Neutrophil (primary cell): Measurements from ENCODE around the gene SAMSN1.

Experiments used
- H3K27ac ChIP-seq: fragments of 200-600 bp; sonication (generic); 2 replicates; pipeline ENCODE4 v1.5.1; 2016; ENCODE audit warnings: mild to moderate bottlenecking, moderate library complexity
- H3K27me3 ChIP-seq: fragments of 200-600 bp; sonication (generic); 2 replicates; pipeline ENCODE4 v1.6.0; 2016; ENCODE audit warnings: mild to moderate bottlenecking
- H3K36me3 ChIP-seq: fragments of 200-600 bp; sonication (generic); 2 replicates; pipeline ENCODE4 v1.5.1; 2017
- H3K4me1 ChIP-seq, 2 experiments: fragments of 200-600 bp in 1 of 2; sonication (generic) in 1 of 2; 1 replicate in 1 of 2; 2 replicates in 1 of 2; pipeline versions ENCODE4 v1.5.1 to v1.6.1; 2013 to 2016; ENCODE audit warnings: low read depth in 1 of 2, low read length in 1 of 2, mild to moderate bottlenecking in 1 of 2, moderate library complexity in 1 of 2; ENCODE audit not compliant: control insufficient read depth in 1 of 2, insufficient read depth in 1 of 2
- H3K4me3 ChIP-seq, 2 experiments: fragments of 200-600 bp in 1 of 2; sonication (generic) in 1 of 2; 1 replicate in 1 of 2; 2 replicates in 1 of 2; pipeline ENCODE4 v1.5.1; 2013 to 2016; ENCODE audit warnings: low read depth in 1 of 2, low read length in 1 of 2, mild to moderate bottlenecking in 1 of 2, moderate library complexity in 1 of 2
- H3K9me3 ChIP-seq: fragments of 200-600 bp; sonication (generic); 2 replicates; pipeline ENCODE4 v1.5.1; 2016
- CTCF ChIP-seq: fragments of 200-600 bp; sonication (generic); IDR thresholded peaks from 2 replicates; pipeline ENCODE4 v1.5.1; 2016; ENCODE audit warnings: antibody characterized with exemption

SAMSN1 gene

DNA sequence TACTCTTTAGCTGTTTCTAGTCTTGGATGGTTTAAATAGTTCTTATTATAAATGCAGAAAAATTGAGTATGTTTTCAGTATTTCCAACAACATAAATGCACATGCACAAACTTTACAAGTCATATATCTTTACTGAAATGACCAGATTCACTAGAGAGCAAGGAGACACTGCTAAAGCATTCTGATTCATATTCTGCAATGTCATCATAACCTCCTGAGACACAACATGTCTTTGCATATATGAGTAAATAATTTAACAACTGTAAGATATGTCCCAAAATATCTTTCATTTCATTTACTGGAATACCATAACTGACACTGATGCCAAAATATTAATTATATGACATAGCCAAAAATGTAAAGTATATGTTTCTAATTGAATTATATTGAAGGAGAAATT lies 16.8 kb upstream of the SAMSN1 start:
- Histone ChIP-seq H3K27me3 (no peaks in the 10 kb centered on the region), H3K9me3 (no peaks in the 10 kb centered on the region), H3K27ac (no peak overlapping the region), H3K4me3 (no peak overlapping the region), H3K4me1 (peaks cover 32% of the 10 kb centered on the region in 2 experiments), H3K36me3 (no peaks in the 10 kb centered on the region)
- TF ChIP-seq CTCF = no peak

DNA sequence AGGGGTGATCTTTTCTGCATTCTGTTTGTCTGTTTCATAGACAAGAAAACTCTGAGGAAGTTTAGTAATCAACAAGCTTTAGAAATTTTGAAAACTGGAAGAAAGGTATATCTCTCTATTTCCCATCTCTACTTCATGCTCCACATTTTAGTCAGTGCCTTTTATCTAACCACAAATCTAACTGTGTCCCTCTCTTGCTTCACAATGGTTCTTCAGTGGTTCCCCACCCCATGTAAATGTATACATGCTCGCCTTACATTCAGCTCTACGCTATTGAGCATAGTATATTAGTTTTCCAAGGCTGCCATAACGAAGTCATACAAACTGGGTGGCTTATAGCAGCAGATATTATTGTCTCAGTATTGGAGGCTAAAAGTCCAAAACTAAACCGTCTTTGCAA lies 14.4 kb upstream of the SAMSN1 start:
- peak overlapping the region; percentile 11 for H3K27ac ChIP-seq
- TF ChIP-seq CTCF = no peak
- no peaks in the 10 kb centered on the region for H3K9me3 ChIP-seq
- no peaks in the 10 kb centered on the region for H3K36me3 ChIP-seq
- H3K4me1 ChIP-seq = peaks cover 17 to 21% of the 10 kb centered on the region in 2 experiments
- H3K4me3 ChIP-seq = no peak overlapping the region
- no peaks in the 10 kb centered on the region for H3K27me3 ChIP-seq

- H3K27me3 ChIP-seq = no peaks in the 10 kb centered on the region
- peak overlapping the region; percentile 11 for H3K27ac ChIP-seq
- H3K9me3 ChIP-seq = no peaks in the 10 kb centered on the region
- H3K36me3 ChIP-seq = no peaks in the 10 kb centered on the region
- no peak for TF ChIP-seq CTCF
- peaks cover 17 to 21% of the 10 kb centered on the region in 2 experiments for H3K4me1 ChIP-seq
- no peak overlapping the region for H3K4me3 ChIP-seq
These were observed 14.0 kb upstream of the SAMSN1 start for GRCh38 chr21:14560139-14560538.

DNA sequence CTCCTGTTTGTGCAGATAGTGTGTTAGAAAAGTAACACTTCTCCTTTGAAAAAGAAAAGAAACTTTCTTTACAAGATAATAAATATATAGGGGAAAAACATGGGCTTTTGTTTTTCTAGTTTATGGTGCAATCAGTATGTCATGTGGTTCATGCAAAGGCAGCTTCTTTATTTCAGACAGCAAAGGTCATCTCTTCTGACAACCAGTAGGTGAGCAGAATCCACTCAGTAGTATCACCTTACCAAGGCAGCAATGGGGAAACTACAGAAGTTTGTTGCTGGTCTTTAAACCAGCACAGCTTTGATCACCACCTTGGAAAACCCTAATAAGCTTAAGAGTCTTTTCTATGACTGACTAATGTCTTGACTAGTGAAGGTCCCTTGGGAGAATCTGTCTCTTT lies 13.0 kb upstream of the SAMSN1 start:
- Histone ChIP-seq H3K27me3 (no peaks in the 10 kb centered on the region), H3K4me1 (peaks cover 17 to 21% of the 10 kb centered on the region in 2 experiments), H3K4me3 (no peak overlapping the region), H3K36me3 (no peaks in the 10 kb centered on the region), H3K27ac (peak overlapping the region; percentile 41), H3K9me3 (no peaks in the 10 kb centered on the region)
- TF ChIP-seq CTCF = no peak

DNA sequence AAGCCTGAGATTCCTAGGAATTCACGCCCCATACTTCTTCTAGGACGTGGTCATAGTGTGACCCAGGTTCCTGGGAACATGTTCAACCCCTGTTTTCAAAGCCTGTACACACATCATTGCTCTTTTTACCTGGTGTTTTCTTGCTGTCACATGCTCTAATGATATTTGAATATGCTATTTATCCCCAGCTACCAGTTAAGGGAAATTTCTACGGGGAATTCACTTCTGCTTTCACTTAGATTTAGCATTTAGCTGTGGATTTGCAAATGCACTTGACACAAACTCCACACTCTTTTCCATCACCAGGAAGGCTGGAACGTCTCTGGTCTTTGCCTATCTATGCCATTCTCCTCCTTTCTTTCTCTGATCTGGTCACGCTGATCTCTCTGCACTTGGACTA lies 11.3 kb upstream of the SAMSN1 start:
- TF ChIP-seq CTCF = no peak
- no peak overlapping the region for H3K27ac ChIP-seq
- H3K4me3 ChIP-seq = no peak overlapping the region
- peaks cover 17 to 21% of the 10 kb centered on the region in 2 experiments for H3K4me1 ChIP-seq
- H3K9me3 ChIP-seq = no peaks in the 10 kb centered on the region
- no peaks in the 10 kb centered on the region for H3K27me3 ChIP-seq
- H3K36me3 ChIP-seq = no peaks in the 10 kb centered on the region

DNA sequence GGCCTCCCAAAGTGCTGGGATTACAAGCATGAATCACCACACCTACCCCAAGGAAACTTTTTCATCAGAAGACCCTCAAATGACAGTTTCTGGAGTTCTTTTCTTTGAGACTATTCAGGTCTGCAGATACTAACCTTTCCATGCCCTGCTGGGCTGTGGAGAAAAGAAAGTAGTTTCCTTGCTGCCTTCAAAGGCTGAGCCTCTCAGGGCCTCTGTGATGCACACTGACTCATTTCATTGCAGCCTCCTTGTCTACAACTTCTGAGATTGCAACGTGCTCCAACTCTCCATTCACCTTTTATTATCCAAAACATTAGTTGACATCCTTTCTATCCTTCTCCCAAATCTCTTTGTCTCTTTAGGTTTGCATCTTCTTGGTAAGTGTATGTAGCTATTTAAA lies 8.8 kb upstream of the SAMSN1 start:
- Histone ChIP-seq H3K36me3 (no peaks in the 10 kb centered on the region), H3K27me3 (no peaks in the 10 kb centered on the region), H3K9me3 (no peaks in the 10 kb centered on the region), H3K4me1 (peaks cover 22 to 25% of the 10 kb centered on the region in 2 experiments), H3K27ac (no peak overlapping the region), H3K4me3 (no peak overlapping the region)
- no peak for TF ChIP-seq CTCF
